ENCODE measurements around the gene EXTL2. TPM values are rescaled to one million over a fixed set of nuclear protein-coding genes. Genes with fewer than 3 reads are reported as not detected.
"Not testable (repeated sequence)": the region's sequence is repeated elsewhere in the genome, so short reads cannot be mapped to it uniquely, and the experiment has no call there.

The EXTL2 gene
- total and polyA plus RNA-seq, 4 donors, result 3.6 to 8.7 (median 7.6) TPM

- no peaks in the 10 kb centered on the region for H3K4me1 ChIP-seq (ENCODE audit: control insufficient read depth in 4 of 4, insufficient read depth in 4 of 4, low read length in 3 of 4)
- DNase-seq (ENCODE audit: low spot score), result no peak
- no peaks in the 10 kb centered on the region for H3K9me3 ChIP-seq (ENCODE audit: control insufficient read depth in 4 of 4, low read length in 3 of 4)
- H3K4me3 ChIP-seq (ENCODE audit: low read depth in 1 of 3, low read length in 3 of 3), result no peak overlapping the region
- TF ChIP-seq YY1 (IDR thresholded peaks at IDR 0.05) (no peak), GABPA (IDR thresholded peaks at IDR 0.05 in 1 of 2, conservative IDR thresholded peaks at IDR 0.05 in 1 of 2) (no peak), TAF1 (conservative IDR thresholded peaks at IDR 0.05) (no peak), REST (IDR thresholded peaks at IDR 0.05) (no peak), JUND (IDR thresholded peaks at IDR 0.05) (no peak)
- no peaks in the 10 kb centered on the region for H3K27me3 ChIP-seq (ENCODE audit: control insufficient read depth in 4 of 4, insufficient read depth in 4 of 4, low read length in 3 of 4)
- no peak overlapping the region for H3K27ac ChIP-seq (ENCODE audit: low read depth in 1 of 2, low read length in 2 of 2)
- 93% methylated on average over 5 of the region's 5 CpGs for WGBS
- H3K9ac ChIP-seq (ENCODE audit: low read depth in 1 of 2, low read length in 2 of 2), result no peak overlapping the region
- no peaks in the 10 kb centered on the region for H3K36me3 ChIP-seq (ENCODE audit: control insufficient read depth in 4 of 4, insufficient read depth in 3 of 4, low read depth in 1 of 4, low read length in 3 of 4)
Observed at GRCh38 chr1:100851726-100852125, 42.9 kb downstream of the EXTL2 start.

- 49% methylated on average over 2 of the region's 2 CpGs for WGBS
- Histone ChIP-seq H3K27ac (ENCODE audit: low read depth in 1 of 2, low read length in 2 of 2) (no peak overlapping the region), H3K4me1 (ENCODE audit: control insufficient read depth in 4 of 4, insufficient read depth in 4 of 4, low read length in 3 of 4) (no peaks in the 10 kb centered on the region), H3K27me3 (ENCODE audit: control insufficient read depth in 4 of 4, insufficient read depth in 4 of 4, low read length in 3 of 4) (no peaks in the 10 kb centered on the region), H3K9ac (ENCODE audit: low read depth in 1 of 2, low read length in 2 of 2) (no peak overlapping the region), H3K36me3 (ENCODE audit: control insufficient read depth in 4 of 4, insufficient read depth in 3 of 4, low read depth in 1 of 4, low read length in 3 of 4) (no peaks in the 10 kb centered on the region), H3K9me3 (ENCODE audit: control insufficient read depth in 4 of 4, low read length in 3 of 4) (no peaks in the 10 kb centered on the region), H3K4me3 (ENCODE audit: low read depth in 1 of 3, low read length in 3 of 3) (no peak overlapping the region)
- DNase-seq (ENCODE audit: low spot score), result no peak
- TF ChIP-seq EGR1 (IDR thresholded peaks at IDR 0.05; ENCODE audit: low read depth in 2 of 2) (no peak), HNF4A (conservative IDR thresholded peaks at IDR 0.05) (no peak), CTCF (IDR thresholded peaks at IDR 0.05; ENCODE audit: low read depth, low read length, missing input control) (no peak), FOXA2 (IDR thresholded peaks at IDR 0.05) (no peak), GABPA (IDR thresholded peaks at IDR 0.05 in 1 of 2, conservative IDR thresholded peaks at IDR 0.05 in 1 of 2) (no peak), RAD21 (IDR thresholded peaks at IDR 0.05) (no peak), JUND (IDR thresholded peaks at IDR 0.05) (no peak), ZBTB33 (IDR thresholded peaks at IDR 0.05) (no peak), HNF4G (IDR thresholded peaks at IDR 0.05) (no peak), YY1 (IDR thresholded peaks at IDR 0.05) (no peak), SP1 (IDR thresholded peaks at IDR 0.05) (no peak), REST (IDR thresholded peaks at IDR 0.05) (no peak), TAF1 (conservative IDR thresholded peaks at IDR 0.05) (no peak), RXRA (IDR thresholded peaks at IDR 0.05) (no peak), FOXA1 (IDR thresholded peaks at IDR 0.05) (no peak), NR2F2 (IDR thresholded peaks at IDR 0.05) (no peak), MAX (IDR thresholded peaks at IDR 0.05) (no peak)
Observed at GRCh38 chr1:100847361-100848082, 47.1 kb downstream of the EXTL2 start.

- not testable (repeated sequence) for H3K4me1 ChIP-seq (ENCODE audit: control insufficient read depth in 4 of 4, insufficient read depth in 4 of 4, low read length in 3 of 4); H3K27me3 ChIP-seq (ENCODE audit: control insufficient read depth in 4 of 4, insufficient read depth in 4 of 4, low read length in 3 of 4); DNase-seq (ENCODE audit: low spot score); H3K9me3 ChIP-seq (ENCODE audit: control insufficient read depth in 4 of 4, low read length in 3 of 4); H3K36me3 ChIP-seq (ENCODE audit: control insufficient read depth in 4 of 4, insufficient read depth in 3 of 4, low read depth in 1 of 4, low read length in 3 of 4); H3K27ac ChIP-seq (ENCODE audit: low read depth in 1 of 2, low read length in 2 of 2); H3K9ac ChIP-seq (ENCODE audit: low read depth in 1 of 2, low read length in 2 of 2); H3K4me3 ChIP-seq (ENCODE audit: low read depth in 1 of 3, low read length in 3 of 3)
- 65% methylated on average over 2 of the region's 2 CpGs for WGBS
Observed at GRCh38 chr1:100843160-100843559, 51.5 kb downstream of the EXTL2 start.

Measured in liver (tissue), 9 donors.